ENCODE results near the gene DMBX1.

- TF ChIP-seq JUN (IDR thresholded peaks at IDR 0.05) (no peak), MAX (IDR thresholded peaks at IDR 0.05) (no peak), CTCF (IDR thresholded peaks at IDR 0.05) (no peak), BHLHE40 (IDR thresholded peaks at IDR 0.05; ENCODE audit: low read depth, low read length) (no peak), EHMT2 (IDR thresholded peaks at IDR 0.05; ENCODE audit: low read depth) (no peak), REST (IDR thresholded peaks at IDR 0.05) (no peak), RAD21 (conservative IDR thresholded peaks at IDR 0.05 in 1 of 2, IDR thresholded peaks at IDR 0.05 in 1 of 2) (no peak), RFX5 (IDR thresholded peaks at IDR 0.05) (no peak), ZSCAN20 (CRISPR knock-in tag; IDR thresholded peaks at IDR 0.05) (no peak), POLR2A (IDR thresholded peaks at IDR 0.05; ENCODE audit: low read length) (no peak), RNF2 (IDR thresholded peaks at IDR 0.05; ENCODE audit: borderline replicate concordance, low read depth) (no peak), MYC (IDR thresholded peaks at IDR 0.05; ENCODE audit: borderline replicate concordance, low read length) (no peak)
Observed at GRCh38 chr1:46503421-46503820, 13.8 kb downstream of the DMBX1 start.

Data from A549 (cell line).